RKO (cell line): ENCODE data around the gene ATAD2B.
"Not testable (repeated sequence)": the region's sequence is repeated elsewhere in the genome, so short reads cannot be mapped to it uniquely, and the experiment has no call there.

Experiments
- DNase-seq: peaks from one replicate; pipeline ENCODE4 v3.0.0-alpha.2; 2016; ENCODE audit warnings: low spot score

ATAD2B gene

GRCh38 chr2:23926750-23927571 is at the start of gene ATAD2B:
TSS of gene ATAD2B (minus strand) at chr2:23927123. CDS start at chr2:23926770, 353 bp downstream.
- DNase-seq = peak; percentile 93

DNA sequence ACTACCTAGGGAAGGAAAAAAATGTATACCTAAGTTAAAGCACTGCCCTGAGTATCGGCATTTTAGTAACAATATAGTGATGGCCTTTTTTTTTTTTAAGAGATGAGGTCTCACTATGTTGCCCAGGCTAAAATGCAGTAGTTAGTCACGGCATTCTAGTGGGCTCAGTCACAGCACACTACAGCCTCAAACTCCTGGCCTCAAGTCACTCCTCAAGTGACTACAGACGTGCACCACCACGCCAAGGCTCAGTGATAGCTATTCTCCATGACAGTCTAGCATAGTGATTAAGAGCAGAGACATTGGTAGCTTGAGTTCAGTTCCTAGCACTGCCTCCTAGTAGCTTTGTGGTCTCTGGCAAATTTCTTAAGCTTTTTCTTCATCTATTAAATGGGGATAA is 40.9 kb upstream of the ATAD2B start:
- no peak for DNase-seq

- DNase-seq = no peak
These were observed 27.5 kb upstream of the ATAD2B start for GRCh38 chr2:23954325-23955014.

- DNase-seq = no peak
These were observed 26.7 kb upstream of the ATAD2B start for GRCh38 chr2:23953625-23954024.

DNA sequence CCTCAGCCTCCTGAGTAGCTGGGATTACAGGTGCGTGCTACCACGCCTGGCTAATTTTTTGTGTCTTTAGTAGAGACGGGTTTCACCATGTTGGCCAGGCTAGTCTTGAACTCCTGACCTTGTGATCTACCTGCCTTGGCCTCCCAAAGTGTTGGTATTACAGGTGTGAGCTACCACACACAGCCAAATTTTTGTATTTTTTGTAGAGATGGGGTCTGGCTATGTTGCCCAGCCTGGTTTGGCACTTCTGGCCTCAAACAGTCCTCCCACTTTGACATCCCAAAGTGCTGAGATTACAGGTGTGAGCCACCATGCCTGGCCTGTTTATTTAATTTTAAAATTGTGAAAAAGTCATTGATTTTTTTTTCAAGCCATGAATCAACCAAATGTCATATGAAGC is 25.6 kb upstream of the ATAD2B start:
- not testable (repeated sequence) for DNase-seq

GRCh38 chr2:23947350-23947749 is 20.4 kb upstream of the ATAD2B start:
- no peak for DNase-seq

DNA sequence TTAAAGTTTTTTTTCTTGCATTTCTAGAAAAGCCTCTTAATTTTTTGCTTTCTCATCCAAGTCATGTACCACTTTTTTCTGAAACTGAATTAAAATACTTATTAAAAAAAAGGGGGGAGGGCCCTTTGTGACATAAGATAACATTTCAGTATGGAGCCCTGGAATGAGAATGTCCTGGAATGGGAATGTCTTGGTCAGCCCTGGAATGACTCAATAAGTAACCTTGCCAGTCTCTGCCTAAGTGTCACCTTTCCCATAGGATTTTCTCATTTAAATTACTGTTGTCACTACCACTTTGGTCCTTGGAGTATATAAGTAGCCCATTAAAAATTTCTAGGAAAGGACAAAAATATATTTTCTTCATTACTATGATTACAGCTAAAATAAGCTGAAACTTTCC is 18.1 kb upstream of the ATAD2B start:
- no peak for DNase-seq

DNA sequence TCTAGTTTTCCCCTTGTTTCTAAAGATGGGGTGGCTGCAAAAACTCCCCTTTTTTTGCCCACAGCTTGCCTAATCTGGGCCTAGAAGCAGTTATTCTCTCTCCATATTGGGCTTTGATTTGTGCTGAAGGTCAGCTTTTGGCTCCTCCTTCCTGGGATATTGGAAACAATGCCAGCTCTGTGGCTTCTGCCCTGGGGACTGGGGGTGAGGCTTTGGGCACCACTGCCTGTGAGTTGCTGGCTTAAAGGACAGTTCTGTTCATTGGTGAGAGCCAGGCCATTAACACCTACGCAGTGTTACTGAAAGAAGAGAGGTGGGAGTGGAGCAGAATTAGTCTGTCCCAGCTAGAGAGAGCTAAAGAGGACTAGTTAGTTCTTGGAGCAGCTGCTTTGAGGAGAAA is 17.6 kb upstream of the ATAD2B start:
- no peak for DNase-seq

DNA sequence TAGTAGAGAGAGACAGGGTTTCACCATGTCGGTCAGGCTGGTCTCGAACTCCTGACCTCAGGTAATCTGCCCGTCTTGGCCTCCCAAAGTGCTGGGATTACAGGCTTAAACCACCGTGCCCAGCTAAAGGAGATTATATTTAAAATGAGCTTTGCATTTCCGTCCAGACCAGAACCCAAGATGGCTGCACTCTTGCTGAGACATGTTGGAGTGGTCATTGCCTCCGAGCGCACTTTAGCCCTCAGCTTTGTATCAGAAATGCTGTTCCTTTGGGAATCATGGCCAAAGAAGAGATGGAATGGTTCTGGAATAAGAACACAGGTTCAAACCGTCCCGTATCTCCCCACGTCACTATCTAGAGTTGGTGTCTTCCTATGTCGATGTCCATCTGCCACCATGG is 16.7 kb upstream of the ATAD2B start:
- no peak for DNase-seq

DNA sequence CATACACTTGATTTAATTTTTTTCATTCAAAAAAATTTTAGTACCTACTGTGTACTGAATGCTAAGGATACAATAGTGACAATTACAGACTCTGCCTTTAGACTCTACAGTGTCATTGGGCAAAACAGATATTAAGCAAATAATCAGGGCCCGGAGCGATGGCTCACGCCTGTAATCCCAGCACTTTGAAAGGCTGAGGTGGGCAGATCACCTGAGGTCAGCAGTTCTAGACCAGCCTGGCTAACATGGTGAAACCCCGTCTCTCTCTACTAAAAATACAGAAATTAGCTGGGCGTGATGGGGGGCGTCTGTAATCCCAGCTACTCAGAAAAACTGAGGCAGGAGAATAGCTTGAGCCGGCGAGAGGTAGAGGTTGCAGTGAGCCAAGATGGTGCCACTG is 14.7 kb upstream of the ATAD2B start:
- DNase-seq = no peak

DNA sequence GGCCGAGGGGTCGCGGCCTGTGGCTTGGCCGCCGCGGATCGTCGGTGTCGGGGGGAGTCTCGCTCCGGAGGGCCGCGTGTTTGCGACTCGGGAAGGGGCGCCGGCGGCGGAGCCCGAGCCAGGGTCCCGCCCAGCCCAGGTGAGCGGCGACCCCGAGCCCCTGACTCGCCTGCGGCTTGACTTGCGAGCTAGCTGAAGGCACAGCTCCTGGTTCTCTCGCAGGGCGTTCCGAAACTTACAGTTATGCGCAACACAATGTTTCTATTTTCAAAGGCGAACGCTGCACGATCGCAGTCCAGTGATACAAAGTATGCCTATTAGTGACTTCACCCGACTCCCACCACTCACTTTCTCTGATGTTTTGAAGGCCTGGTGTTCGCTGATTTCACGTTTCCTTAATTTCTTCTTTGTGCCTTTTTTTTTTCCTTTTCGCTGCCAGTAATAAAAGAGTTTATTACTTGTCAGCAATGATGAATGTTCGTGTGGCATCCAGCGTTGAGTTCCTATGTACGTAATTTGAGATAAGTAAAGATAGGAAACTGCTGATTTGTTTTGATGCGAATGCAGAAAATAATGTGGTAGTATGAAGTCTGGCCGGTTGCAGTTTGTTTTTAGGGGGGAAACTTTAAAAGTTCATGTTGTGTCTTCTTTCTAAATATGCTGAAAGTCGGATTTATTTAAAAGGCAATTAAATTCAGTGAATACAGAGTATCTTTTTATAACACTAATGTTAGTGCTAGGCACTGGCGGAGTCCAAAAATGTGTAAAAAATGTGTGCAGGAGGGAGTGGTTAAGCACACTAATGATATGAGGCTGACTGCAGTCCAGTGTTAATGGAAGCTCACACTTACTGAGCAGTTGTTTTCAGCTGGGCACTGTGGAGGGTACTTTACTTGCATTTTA is 14.0 kb upstream of the ATAD2B start:
- peak; percentile 51 for DNase-seq

- peak; percentile 82 for DNase-seq
These were observed 13.2 kb upstream of the ATAD2B start, which contains the start of gene UBXN2A for GRCh38 chr2:23939987-23940717. TSS of gene UBXN2A (plus strand) at chr2:23940463. CDS start at chr2:23958315, 17,852 bp downstream.

GRCh38 chr2:23934259-23934658 is 7.3 kb upstream of the ATAD2B start:
- DNase-seq = no peak

DNA sequence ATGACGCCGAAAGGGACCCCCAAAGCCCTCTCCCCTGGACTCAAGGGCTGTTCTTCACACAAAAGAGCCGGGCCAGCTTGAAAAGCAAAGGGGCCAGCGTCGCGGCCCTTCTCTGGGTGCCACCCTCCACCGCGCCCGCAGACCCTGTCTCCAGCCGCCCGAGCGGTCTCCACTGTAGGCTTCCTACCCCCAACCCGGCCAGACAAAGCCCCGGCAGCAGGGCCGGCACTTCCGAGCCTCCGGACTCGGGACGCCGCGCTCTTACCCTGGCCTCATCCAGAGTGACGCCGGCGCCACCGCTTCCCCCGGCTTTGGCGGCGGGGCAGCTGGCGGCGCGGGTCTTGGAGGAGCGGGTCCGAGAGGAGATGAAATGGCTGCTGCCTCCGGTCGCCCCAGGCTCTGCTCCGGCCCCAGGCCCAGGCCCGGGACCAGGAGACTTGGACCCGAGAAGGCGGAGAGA is 603 bp downstream of the ATAD2B start:
- DNase-seq = peak; percentile 38

DNA sequence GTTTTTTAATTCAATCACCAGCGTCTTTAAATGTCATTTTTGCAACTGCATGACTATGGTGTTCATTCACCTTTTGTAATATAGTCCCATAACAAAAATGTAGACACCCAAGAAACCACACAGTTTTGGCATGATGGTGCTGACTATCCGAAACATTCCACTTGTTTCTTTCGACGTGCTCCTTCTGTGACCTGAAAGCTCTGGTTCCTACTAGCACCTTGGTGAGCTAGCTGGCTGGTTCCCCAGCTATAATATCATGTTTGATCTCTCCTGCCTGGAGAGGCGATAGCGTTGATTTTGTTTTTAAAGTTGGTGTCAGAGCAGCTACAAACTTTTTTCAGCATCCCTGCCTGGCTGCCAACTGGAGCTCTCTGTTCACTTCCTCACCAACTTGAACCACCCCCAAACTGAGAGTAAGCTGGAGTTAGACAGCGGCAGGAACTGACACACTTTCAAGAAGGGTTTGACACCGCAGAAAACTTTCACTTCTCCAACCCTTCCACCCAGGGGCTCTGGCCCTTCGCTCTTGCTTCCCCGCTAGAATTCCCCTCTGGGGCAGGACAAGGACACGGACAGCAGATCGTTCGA is 1.1 kb downstream of the ATAD2B start:
- peak; percentile 89 for DNase-seq

GRCh38 chr2:23924589-23925359 is 2.1 kb downstream of the ATAD2B start:
- DNase-seq = peak; percentile 61

- DNase-seq = no peak
These were observed 8.0 kb downstream of the ATAD2B start for GRCh38 chr2:23918837-23919489.

DNA sequence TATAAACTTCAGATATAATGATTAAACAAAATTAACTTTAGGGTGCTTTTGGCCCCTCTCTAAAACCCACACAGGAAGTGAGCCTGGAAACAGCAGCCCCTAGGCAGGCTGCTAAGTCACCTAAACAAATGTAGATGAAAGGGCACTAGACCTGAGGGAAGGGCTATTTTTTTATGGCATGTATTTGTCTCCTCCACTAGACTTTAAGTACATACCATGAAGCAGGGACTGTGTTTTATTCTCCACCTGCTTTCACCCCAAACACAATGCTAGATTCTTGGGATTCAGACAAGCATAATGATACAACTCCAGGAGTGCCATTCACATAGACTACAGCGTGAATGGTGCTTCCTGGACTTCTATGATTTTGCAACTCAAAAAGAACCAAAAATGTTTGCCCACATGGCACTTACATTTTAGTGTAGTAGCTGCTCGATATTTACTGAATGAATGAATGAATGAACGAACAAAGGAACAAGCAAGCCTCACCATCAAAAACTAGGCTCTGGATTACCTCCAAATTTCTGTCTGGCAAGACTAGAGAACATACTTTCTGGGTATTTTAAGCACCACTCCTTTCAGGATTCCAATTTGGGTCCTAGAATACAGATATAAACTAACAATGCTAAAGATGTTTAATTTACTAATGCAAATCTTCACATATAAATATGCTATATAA is 10.1 kb downstream of the ATAD2B start:
- no peak for DNase-seq

GRCh38 chr2:23915327-23915726 is 11.6 kb downstream of the ATAD2B start:
- no peak for DNase-seq
